ENCODE measurements around the gene FAM98A. TPM values are rescaled to one million over a fixed set of nuclear protein-coding genes. Genes with fewer than 3 reads are reported as not detected.

FAM98A gene
- 10 to 100 TPM; 52.2 to 77.9 (median 60.5) TPM for total RNA-seq
- polyA plus RNA-seq: 100 to 1,000 TPM in 1 of 3 donors, 10 to 100 TPM in 2; 31.6 to 125 (median 35.2) TPM
- long read RNA-seq, donor 1, transcript FAM98A-201 (8 exons, 2,816 nt): major isoform, 7 of 14 reads
- long read RNA-seq, donor 1, partial matches to known transcripts: 5 of 14 reads
- long read RNA-seq, donor 1, other reads (novel, unspliced or antisense): 1 of 14 reads
- long read RNA-seq, donor 2, transcript FAM98A-201 (8 exons, 2,816 nt): major isoform, 6 of 17 reads
- long read RNA-seq, donor 2, partial matches to known transcripts: 6 of 17 reads
- long read RNA-seq, donor 2, other reads (novel, unspliced or antisense): 4 of 17 reads

DNA sequence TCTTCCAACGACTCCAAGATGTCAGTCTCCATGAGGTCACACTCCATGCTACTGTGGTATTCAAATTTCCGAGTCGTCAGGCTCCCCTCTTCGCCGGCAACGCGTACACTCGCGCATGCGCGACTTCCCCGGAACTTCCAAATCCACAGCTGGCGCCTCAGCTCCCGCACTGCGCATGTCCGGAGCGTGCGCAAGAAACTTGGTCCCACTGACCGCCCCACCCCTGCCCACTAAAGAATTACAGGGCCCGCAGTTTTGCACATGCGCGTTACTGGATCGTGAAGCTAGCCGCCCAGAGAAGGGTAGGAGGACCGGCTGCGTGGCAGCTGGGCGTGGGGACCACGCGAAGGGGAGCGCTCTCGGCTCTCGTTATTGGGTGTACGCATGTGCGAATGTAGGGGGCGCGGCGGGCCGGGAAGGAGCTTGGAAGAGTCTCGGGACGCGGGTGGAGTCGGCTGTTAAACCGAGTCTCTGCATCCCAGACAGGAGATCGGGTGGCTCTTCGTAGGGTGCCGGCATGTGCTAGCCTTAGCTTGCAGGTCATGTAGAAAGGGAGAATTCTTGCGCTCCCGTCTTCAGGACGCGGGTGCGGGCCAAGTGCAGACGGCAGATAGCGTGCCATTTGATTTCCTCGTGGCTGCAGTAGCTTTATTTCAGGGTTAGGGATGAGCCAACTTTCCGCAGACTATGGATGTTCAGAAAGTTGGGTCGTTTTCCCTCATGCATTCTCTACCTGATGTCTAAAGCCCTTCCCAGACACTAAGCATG lies at the start of gene FAM98A:
TSS of gene FAM98A (minus strand) at position 125 of the 768 bp plus-strand sequence. CDS start at position 47, 78 bp downstream.
- H3K36me3 ChIP-seq (ENCODE audit: insufficient read depth in 1 of 2, low read depth in 1 of 2): peaks cover 0 to 9% of the 10 kb centered on the region in 2 donors
- H3K9me3 ChIP-seq: no peaks in the 10 kb centered on the region
- intact Hi-C loops (cut with DNase I): loop anchor here in 1 of 2 donors (5.0 kb wide), 1 partner anchor 837 kb away; no protein-coding TSS in a partner anchor
- H3K4me1 ChIP-seq: peaks cover 20% of the 10 kb centered on the region
- peak; percentile 96 to 98 (median 97) for ATAC-seq
- peak; percentile 100 for DNase-seq
- 0 to 1% (median 0%) methylated on average over 56 of the region's 56 CpGs for WGBS, 3 donors
- H3K27me3 ChIP-seq (ENCODE audit: insufficient read depth in 3 of 3, low read length in 2 of 3): no peaks in the 10 kb centered on the region
- peak within 1 kb of the TSS; percentile 97 for H3K4me3 ChIP-seq
- H3K27ac ChIP-seq: peak within 1 kb of the TSS; percentile 97
- TF ChIP-seq, protein P1, sequence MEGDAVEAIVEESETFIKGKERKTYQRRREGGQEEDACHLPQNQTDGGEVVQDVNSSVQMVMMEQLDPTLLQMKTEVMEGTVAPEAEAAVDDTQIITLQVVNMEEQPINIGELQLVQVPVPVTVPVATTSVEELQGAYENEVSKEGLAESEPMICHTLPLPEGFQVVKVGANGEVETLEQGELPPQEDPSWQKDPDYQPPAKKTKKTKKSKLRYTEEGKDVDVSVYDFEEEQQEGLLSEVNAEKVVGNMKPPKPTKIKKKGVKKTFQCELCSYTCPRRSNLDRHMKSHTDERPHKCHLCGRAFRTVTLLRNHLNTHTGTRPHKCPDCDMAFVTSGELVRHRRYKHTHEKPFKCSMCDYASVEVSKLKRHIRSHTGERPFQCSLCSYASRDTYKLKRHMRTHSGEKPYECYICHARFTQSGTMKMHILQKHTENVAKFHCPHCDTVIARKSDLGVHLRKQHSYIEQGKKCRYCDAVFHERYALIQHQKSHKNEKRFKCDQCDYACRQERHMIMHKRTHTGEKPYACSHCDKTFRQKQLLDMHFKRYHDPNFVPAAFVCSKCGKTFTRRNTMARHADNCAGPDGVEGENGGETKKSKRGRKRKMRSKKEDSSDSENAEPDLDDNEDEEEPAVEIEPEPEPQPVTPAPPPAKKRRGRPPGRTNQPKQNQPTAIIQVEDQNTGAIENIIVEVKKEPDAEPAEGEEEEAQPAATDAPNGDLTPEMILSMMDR (IDR thresholded peaks at IDR 0.05): peak; percentile 12

DNA sequence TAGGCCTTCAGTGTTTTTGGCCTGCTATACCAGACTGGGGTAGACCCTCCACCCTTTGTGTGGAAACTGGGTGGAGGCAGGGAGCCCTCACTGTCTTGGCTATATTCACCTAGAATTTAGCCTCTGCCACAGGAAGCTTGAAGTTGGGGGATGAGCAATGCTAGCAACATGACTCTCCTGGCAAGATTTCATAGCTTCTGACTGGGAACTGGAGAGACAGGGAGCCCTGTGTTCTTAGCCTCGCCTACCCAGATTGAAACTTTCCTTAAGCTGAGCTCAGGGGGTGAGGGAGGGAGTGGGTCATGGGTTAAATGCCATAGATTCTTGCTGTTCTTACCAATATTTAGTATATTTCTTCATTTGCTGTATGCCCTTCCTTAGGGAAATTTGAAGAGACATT lies 46.8 kb upstream of the FAM98A start:
- no peak overlapping the region for H3K4me3 ChIP-seq
- H3K27ac ChIP-seq: no peak overlapping the region
- WGBS, 3 donors: 24 to 73% (median 50%) methylated on average over 1 of the region's 1 CpG
- TF ChIP-seq, protein P1 (IDR thresholded peaks at IDR 0.05): no peak
- H3K4me1 ChIP-seq: no peaks in the 10 kb centered on the region
- H3K9me3 ChIP-seq: no peaks in the 10 kb centered on the region
- no peaks in the 10 kb centered on the region for H3K36me3 ChIP-seq (ENCODE audit: insufficient read depth in 1 of 2, low read depth in 1 of 2)
- no peak for DNase-seq
- no peaks in the 10 kb centered on the region for H3K27me3 ChIP-seq (ENCODE audit: insufficient read depth in 3 of 3, low read length in 2 of 3)
- ATAC-seq: peak in 2 of 4 donors; percentile 55 to 64
- intact Hi-C loops (cut with DNase I): no loop called here

GRCh38 chr2:33644215-33644614 lies 45.1 kb upstream of the FAM98A start:
- DNase-seq (no peak), ATAC-seq (no peak)
- Histone ChIP-seq H3K9me3 (no peaks in the 10 kb centered on the region), H3K27me3 (ENCODE audit: insufficient read depth in 3 of 3, low read length in 2 of 3) (no peaks in the 10 kb centered on the region), H3K36me3 (ENCODE audit: insufficient read depth in 1 of 2, low read depth in 1 of 2) (no peaks in the 10 kb centered on the region), H3K27ac (no peak overlapping the region), H3K4me3 (no peak overlapping the region), H3K4me1 (no peaks in the 10 kb centered on the region)
- intact Hi-C loops (cut with DNase I): no loop called here
- TF ChIP-seq, protein P1 (IDR thresholded peaks at IDR 0.05): no peak
- WGBS, 3 donors: 96 to 100% (median 98%) methylated on average over 2 of the region's 2 CpGs

GRCh38 chr2:33636001-33636400 lies 36.9 kb upstream of the FAM98A start:
- H3K27me3 ChIP-seq (ENCODE audit: insufficient read depth in 3 of 3, low read length in 2 of 3): no peaks in the 10 kb centered on the region
- H3K4me1 ChIP-seq: no peaks in the 10 kb centered on the region
- H3K9me3 ChIP-seq: no peaks in the 10 kb centered on the region
- no peak for DNase-seq
- intact Hi-C loops (cut with DNase I): no loop called here
- no peak overlapping the region for H3K27ac ChIP-seq
- no peak for ATAC-seq
- WGBS, 3 donors: 43 to 61% (median 56%) methylated on average over 1 of the region's 1 CpG
- H3K4me3 ChIP-seq: no peak overlapping the region
- H3K36me3 ChIP-seq (ENCODE audit: insufficient read depth in 1 of 2, low read depth in 1 of 2): no peaks in the 10 kb centered on the region
- TF ChIP-seq, protein P1 (IDR thresholded peaks at IDR 0.05): no peak

All from psoas muscle (tissue), 8 donors.